ENCODE measurements around the gene PRKCE.
"Not testable (repeated sequence)": the region's sequence is repeated elsewhere in the genome, so short reads cannot be mapped to it uniquely, and the experiment has no call there.

Gene PRKCE

GRCh38 chr2:45672138-45672537 lies 20.7 kb downstream of the PRKCE start:
- DNase-seq: no peak

- no peak for DNase-seq
Measured at GRCh38 chr2:45674035-45674816, 22.8 kb downstream of the PRKCE start.

DNA sequence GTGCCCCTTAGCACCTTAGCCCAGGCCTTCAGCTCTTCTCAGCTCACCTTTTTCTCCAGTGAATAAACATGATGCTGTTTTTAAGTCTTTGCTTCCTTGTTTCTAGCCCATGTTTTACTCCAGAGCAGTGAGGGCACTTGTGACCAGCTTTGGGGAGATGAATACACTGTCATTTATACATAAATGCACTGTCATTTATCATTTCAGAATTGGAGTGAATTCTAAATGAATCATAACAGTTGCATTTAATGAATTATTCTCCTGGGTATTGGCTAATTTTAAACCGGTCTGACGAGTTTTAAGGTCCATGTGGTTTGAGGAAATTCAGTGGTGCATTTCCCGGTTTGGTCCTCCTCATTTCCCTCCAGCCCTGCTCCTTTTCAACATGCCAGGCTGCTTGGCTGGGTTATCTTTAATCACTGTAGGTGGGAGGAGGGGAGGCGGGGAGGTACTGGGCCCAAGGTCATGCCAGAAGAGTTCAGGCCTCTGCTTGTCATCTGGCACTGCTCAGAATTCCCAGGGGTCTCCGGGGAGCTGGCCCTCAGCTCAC lies 23.9 kb downstream of the PRKCE start:
- DNase-seq: no peak

GRCh38 chr2:45676088-45676487 lies 24.6 kb downstream of the PRKCE start:
- DNase-seq: no peak

GRCh38 chr2:45678791-45679348 lies 27.4 kb downstream of the PRKCE start:
- DNase-seq: no peak

GRCh38 chr2:45680351-45680967 lies 29.0 kb downstream of the PRKCE start:
- no peak for DNase-seq

- no peak for DNase-seq
Measured at GRCh38 chr2:45681675-45682074, 30.2 kb downstream of the PRKCE start.

DNA sequence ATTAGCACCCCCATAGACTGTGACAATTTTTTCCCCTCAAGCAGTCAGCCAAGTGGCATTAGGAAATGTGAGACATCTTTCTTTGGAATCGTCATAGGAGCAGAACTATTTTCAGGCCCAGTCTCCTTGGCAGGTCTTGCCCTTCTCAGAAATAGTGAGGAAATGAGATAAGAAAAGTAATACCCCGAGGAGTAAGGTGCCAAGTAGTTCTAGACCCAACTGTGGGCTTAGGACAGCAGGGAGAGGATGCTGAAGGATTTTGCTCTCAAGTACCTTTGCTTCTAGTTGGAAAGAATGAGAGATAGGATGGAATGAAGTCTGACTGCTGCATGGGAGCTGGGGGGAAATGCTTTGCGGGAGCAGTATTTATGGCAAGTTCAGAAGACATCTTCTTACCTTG lies 31.8 kb downstream of the PRKCE start:
- no peak for DNase-seq

GRCh38 chr2:45684756-45685155 lies 33.3 kb downstream of the PRKCE start:
- no peak for DNase-seq

- no peak for DNase-seq
Measured at GRCh38 chr2:45685260-45685659, 33.8 kb downstream of the PRKCE start.

DNA sequence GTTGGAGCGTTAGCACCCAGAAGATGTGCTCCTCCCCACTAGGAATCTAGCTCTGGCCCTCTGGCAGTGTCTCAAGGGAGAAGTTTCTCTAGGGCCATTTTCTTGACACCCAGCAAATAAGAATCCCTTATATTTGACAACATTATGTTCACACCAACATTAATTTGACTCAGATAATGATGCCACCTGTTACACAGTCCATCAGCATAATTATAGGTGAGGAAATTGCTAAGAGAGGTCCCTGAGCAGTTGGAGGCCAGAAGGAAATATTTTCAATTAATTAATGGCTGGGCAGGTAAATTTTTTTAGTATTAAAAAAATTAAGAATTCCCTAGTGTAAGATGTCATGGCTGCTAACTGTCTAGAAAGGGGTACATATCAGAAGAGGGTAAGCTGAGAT lies 36.5 kb downstream of the PRKCE start:
- DNase-seq: no peak

DNA sequence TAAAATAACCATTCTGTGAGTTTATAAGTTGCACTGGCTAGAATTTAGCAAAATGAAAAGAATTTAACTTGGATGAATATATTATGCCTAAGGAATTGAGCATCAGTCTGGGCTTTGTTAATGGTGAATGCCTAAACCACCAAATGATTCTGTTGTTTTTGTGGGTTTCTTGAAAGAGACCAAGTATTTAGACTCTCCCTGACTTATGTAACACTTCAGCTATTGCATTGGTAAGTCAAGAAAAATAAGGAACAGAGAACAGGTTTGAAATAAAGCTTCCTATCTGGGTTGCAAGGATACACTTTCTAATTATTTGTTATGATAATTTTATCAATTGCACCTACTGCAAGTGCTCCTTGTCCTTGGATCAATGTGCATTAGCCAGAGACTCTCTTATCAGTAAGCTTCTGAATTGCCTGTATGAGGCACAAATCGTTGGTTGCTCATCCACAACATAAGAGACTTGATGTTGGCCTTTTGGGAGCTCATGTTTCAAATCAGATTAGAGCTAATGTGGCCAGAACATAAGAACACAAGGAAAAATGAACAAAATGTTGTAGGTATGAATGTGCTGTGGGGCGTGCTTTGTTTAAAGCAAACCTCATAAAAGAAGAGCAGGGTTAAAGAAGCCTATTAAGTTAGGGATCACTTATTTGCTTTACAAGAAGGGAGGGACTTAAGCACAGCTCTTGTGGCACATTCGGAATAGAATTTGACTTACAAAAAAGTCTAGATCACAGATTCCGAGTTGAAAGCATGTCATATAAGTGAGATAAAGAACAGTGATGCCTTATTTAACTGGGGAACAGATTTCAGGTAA lies 37.2 kb downstream of the PRKCE start:
- no peak for DNase-seq

DNA sequence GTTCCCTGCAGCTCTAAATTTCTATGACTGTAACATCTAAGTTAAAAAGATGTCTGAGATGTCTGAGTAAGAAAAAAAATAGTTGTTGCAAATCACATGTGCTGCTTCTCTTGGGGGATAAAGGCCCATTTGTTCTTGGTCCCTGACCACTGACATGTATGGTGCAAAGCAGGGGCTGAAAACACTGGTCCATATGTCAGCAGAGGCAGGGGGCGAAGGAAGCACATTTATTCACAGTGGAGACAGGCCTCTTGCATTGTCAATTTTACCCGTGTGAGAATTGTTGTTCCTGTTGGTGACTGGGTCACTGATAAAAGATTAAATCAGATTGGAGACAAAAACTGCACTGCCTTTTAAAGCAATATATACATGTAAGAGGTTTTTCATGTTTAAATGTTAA lies 38.8 kb downstream of the PRKCE start:
- DNase-seq: no peak

- no peak for DNase-seq
Measured at GRCh38 chr2:45691171-45691999, 39.9 kb downstream of the PRKCE start.

GRCh38 chr2:45692566-45692965 lies 41.1 kb downstream of the PRKCE start:
- DNase-seq: no peak

GRCh38 chr2:45695480-45696007 lies 44.1 kb downstream of the PRKCE start:
- not testable (repeated sequence) for DNase-seq

- no peak for DNase-seq
Measured at GRCh38 chr2:45696708-45697107, 45.2 kb downstream of the PRKCE start.

DNA sequence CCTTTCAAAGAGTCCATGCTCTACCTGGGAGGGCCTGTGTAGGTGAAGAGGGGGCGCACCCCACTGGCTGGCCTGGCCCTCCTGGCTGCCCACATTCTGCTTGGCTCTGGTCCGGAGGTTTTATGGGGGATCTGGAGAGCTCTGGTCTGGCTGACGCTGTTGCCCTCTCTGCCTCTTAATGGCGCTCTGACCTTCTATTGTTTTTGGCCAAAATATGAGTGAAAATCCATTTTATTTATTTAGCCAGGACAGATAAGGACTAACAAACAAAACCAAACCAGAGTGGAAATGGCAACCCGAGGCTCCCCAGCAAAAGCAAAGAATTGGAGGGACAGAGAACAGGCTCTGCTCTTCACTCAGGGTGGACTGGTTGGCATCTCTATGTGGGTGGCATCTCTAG lies 45.7 kb downstream of the PRKCE start:
- DNase-seq: no peak

DNA sequence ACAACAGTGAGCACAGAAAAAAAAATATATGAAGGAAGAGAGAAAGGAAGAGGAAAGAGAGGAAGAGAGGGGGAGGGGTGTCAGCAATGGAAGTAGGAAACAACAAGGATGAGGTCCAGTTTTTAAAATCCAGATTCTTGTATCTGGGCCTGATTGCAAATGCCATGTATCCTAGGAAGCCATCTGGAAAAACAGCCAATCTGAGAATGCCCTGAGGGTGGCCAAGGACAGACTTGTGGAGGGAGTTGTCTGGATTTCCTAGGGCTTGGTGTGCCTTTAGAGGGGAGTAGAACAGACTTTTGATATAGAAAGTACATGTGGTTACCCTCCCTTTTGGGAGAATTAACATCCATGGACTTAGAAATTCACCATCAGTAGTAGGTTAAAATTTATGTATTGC lies 47.1 kb downstream of the PRKCE start:
- no peak for DNase-seq

DNA sequence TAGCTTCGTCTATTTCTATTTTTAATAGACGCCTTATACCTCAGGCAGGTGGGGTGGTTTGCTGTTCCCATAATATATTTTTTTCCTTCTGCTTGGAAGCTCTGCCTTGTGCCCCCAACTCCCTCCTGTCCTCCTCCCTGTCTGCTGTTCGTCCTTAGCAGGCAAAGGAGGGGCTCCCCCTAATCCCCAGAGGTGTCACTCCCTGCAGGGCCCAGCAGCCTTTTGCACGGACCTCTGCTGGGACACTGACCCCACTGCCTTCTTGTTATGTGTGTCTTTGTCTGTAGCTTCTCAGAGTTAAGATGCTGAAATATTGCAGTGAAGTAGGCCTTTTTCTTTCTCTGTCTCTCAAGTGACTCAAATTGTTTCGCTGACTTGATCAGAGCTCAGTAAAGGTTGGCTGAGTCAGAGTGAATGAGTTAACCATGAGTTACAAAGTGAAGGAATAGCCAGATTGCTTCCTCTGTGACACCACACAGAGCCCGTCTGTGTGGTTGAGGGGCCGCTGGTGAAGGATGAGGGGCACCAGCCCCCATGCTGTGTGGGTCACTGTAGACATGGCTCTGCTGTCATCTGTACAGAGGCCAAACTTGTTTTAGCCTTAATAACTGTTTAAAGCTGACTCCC lies 47.7 kb downstream of the PRKCE start:
- DNase-seq: no peak

- no peak for DNase-seq
Measured at GRCh38 chr2:45700407-45701013, 49.0 kb downstream of the PRKCE start.
